ENCODE results near the gene SLC6A8.
"Not testable (repeated sequence)": the region's sequence is repeated elsewhere in the genome, so short reads cannot be mapped to it uniquely, and the experiment has no call there.

DNA sequence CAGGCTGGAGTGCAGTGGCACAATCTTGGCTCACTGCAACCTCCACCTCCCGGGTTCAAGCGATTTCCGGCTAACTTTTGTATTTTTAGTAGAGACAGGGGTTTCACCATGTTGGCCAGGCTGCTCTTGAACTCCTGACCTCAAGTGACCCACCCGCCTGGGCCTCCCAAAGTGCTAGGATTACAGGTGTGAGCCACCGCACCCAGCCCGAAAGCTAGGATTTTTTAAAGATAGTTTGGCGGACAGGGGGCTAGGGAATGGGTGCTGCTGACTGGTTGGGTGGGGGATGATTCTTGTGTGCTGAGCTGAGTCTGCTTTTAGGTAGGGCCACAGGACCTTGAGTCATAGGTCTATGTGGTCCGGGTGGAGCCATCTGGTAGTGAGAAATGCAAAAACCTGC is 4.2 kb upstream of the SLC6A8 start:
- not testable (repeated sequence) for TF ChIP-seq CTCF (IDR thresholded peaks at IDR 0.05; ENCODE audit: low read depth, low read length); EZH2phosphoT487 (IDR thresholded peaks at IDR 0.05; ENCODE audit: low read depth)

All from OCI-LY3 (cell line).